Tibial nerve (tissue), 3 donors: Measurements from ENCODE around the gene FNTB.

Source experiments
- CTCF ChIP-seq, 5 experiments: fragments of 200-600 bp in 3 of 5; fragments of 450-650 bp in 2 of 5; sonication (generic) in 3 of 5; IDR thresholded peaks; one replicate each; pipeline ENCODE4 v1.5.1; 2016 to 2019; ENCODE audit warnings: antibody characterized with exemption in 5 of 5, mild to moderate bottlenecking in 3 of 5, moderate library complexity in 2 of 5
- POLR2A ChIP-seq, 2 donors: fragments of 450-650 bp; IDR thresholded peaks; one replicate each; pipeline ENCODE4 v1.6.1; 2017; ENCODE audit warnings: antibody characterized with exemption in 2 of 2, mild to moderate bottlenecking in 2 of 2, moderate library complexity in 2 of 2

DNA sequence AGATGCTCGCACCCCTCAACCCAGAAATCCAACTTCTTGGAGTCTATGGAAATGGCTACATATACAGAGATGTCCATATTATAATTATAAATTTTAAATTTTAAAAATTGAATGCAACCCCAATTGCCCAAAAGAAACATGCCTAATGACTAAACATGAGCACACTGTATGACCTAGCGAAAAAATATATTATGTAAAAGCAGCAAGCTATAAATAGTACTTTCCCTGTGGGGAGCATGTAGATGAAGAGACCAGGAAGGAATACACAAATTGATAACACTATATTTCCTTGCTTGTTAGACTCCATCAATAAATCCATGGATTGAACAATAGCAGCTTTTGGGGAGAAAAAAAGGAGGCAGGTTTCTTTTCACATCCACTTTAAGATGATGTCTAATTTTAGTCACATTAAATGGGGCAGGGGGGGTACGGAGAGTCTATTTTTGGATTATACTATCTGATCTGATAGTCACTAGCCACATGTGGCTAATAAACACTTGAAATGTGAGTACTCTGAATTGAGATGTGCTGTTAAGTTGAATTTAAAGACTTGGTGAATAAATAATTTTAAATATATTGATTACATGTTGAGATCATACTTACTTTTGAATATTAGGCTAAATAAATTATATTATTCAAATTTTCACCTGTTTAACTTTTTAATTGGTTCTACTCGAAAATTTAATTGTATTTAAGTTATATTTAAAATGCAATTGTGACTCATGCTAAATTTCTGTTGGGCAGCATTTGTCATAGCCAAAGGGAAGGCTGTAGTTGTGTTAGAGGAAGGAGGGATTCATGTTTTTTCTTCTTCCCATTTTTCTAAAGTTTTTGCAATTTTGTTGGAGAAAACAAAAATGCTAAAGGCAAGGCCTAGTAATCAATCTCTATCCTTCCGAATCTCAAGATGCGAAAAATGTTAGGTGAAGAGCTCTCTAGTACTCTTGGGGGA, 98.1 kb downstream of the FNTB start:
- TF ChIP-seq CTCF (IDR thresholded peaks at IDR 0.05) (no peak), POLR2A (IDR thresholded peaks at IDR 0.05) (no peak)
